A673 (cell line): ENCODE results near the gene SPECC1.

Experiments
- EZH2 ChIP-seq: fragments of 200-600 bp; sonication (generic); IDR thresholded peaks from 2 replicates; pipeline ENCODE4 v1.6.1; 2017; ENCODE audit warnings: borderline replicate concordance, low read depth, mild to moderate bottlenecking, mixed read lengths, antibody characterized with exemption, low read length; ENCODE audit not compliant: poor library complexity, severe bottlenecking
- TF ChIP-seq, protein P1 (sequence below): fragments of 300-800, 200-600 bp; sonication (generic); conservative IDR thresholded peaks from 2 replicates; pipeline ENCODE4 v1.5.1; 2017; ENCODE audit warnings: low read depth, mild to moderate bottlenecking, antibody characterized with exemption, low read length, moderate library complexity, mixed read lengths

GRCh38 chr17:20241855-20242254 is 232.7 kb downstream of the SPECC1 start:
- no peak for TF ChIP-seq EZH2
- TF ChIP-seq, protein P1, sequence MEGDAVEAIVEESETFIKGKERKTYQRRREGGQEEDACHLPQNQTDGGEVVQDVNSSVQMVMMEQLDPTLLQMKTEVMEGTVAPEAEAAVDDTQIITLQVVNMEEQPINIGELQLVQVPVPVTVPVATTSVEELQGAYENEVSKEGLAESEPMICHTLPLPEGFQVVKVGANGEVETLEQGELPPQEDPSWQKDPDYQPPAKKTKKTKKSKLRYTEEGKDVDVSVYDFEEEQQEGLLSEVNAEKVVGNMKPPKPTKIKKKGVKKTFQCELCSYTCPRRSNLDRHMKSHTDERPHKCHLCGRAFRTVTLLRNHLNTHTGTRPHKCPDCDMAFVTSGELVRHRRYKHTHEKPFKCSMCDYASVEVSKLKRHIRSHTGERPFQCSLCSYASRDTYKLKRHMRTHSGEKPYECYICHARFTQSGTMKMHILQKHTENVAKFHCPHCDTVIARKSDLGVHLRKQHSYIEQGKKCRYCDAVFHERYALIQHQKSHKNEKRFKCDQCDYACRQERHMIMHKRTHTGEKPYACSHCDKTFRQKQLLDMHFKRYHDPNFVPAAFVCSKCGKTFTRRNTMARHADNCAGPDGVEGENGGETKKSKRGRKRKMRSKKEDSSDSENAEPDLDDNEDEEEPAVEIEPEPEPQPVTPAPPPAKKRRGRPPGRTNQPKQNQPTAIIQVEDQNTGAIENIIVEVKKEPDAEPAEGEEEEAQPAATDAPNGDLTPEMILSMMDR, result no peak
